ENCODE data around the gene CAPN1. TPM values are rescaled to one million over a fixed set of nuclear protein-coding genes. Genes with fewer than 3 reads are reported as not detected.
"Not testable (repeated sequence)": the region's sequence is repeated elsewhere in the genome, so short reads cannot be mapped to it uniquely, and the experiment has no call there.

The CAPN1 gene
- total RNA-seq, 4 donors from 2014 or later, result 100 to 196 (median 156) TPM

DNA sequence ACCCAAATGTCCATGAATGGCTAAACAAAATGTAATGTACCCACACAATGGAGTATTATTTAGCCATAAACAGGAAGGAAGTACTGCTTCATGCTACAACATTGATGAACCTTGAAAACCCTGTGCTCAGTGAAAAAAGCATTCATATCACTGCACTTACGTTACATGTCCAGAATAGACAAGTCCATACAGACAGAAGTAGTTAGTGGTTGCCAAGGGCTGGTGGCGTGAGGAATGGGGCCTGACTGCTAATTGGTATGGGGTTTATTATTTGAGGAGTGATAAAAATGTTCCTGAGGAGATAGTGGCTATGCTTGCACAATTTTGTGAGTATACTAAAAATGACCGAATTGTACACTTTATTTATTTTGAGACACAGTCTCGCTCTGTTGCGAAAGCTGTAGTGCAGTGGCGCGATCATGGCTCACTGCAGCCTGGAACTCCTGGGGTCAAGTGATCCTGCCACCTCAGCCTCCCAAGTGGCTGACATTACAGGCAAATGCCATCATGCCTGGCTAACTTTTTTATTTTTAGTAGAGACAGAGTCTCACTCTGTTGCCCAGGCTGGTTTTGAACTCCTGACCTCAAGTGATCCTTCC lies 39.7 kb upstream of the CAPN1 start:
- H3K27ac ChIP-seq, result no peak overlapping the region
- H3K9me3 ChIP-seq, result no peaks in the 10 kb centered on the region
- ATAC-seq, result no peak
- H3K4me3 ChIP-seq, result no peak overlapping the region
- H3K27me3 ChIP-seq, result peaks cover 10% of the 10 kb centered on the region
- 78 to 80% methylated on average over 6 to 7 of the region's 7 CpGs for WGBS, 2 donors (ENCODE audit: low coverage in 1 of 2)
- TF ChIP-seq, protein P1, sequence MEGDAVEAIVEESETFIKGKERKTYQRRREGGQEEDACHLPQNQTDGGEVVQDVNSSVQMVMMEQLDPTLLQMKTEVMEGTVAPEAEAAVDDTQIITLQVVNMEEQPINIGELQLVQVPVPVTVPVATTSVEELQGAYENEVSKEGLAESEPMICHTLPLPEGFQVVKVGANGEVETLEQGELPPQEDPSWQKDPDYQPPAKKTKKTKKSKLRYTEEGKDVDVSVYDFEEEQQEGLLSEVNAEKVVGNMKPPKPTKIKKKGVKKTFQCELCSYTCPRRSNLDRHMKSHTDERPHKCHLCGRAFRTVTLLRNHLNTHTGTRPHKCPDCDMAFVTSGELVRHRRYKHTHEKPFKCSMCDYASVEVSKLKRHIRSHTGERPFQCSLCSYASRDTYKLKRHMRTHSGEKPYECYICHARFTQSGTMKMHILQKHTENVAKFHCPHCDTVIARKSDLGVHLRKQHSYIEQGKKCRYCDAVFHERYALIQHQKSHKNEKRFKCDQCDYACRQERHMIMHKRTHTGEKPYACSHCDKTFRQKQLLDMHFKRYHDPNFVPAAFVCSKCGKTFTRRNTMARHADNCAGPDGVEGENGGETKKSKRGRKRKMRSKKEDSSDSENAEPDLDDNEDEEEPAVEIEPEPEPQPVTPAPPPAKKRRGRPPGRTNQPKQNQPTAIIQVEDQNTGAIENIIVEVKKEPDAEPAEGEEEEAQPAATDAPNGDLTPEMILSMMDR (IDR thresholded peaks at IDR 0.05), result no peak
- no peak for TF ChIP-seq POLR2A (IDR thresholded peaks at IDR 0.05)
- no peak for TF ChIP-seq EP300 (IDR thresholded peaks at IDR 0.05)
- H3K36me3 ChIP-seq, result no peaks in the 10 kb centered on the region
- H3K4me1 ChIP-seq, result no peaks in the 10 kb centered on the region

DNA sequence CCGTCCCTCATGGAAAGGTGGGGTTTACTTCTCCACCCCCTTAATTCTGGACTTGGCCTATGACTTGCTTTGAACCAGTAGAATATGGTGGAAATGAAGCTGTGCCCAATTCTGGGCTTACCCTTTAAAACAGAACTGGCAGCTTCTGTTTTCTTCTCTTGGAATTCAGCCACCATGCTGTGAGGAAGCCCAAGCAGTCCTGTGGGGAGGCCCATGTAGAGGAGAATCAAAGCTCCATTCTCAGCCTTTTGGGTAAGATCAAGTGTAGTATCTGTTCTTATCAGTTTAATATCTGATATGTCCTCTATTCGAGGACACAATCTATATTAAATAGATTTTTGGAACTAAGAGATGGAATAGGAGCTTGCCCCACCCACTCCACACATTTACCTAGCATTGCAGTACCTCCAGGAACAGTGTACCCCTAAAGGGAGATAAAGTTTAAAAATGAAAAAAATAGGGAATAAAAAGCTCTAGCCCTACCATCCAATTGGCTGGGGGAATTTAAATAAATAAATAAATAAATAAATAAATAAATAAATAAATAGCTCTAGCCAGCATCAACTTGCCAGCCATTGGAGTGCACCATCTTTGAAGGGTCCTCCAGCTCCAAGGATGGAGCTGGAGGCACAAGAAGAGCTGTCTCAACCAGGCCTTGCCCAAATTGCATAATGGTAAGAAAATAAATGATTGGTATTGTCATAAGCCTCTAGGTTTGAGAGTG lies 34.2 kb upstream of the CAPN1 start:
- Histone ChIP-seq H3K4me1 (peaks cover 0 to 7% (median 0%) of the 10 kb centered on the region in 3 donors), H3K36me3 (no peaks in the 10 kb centered on the region), H3K27ac (no peak overlapping the region), H3K27me3 (peaks cover 12% of the 10 kb centered on the region), H3K9me3 (no peaks in the 10 kb centered on the region), H3K4me3 (no peak overlapping the region)
- 60 to 64% methylated on average over 2 of the region's 2 CpGs for WGBS, 2 donors (ENCODE audit: low coverage in 1 of 2)
- ATAC-seq, result no peak
- TF ChIP-seq POLR2A (IDR thresholded peaks at IDR 0.05), result no peak

DNA sequence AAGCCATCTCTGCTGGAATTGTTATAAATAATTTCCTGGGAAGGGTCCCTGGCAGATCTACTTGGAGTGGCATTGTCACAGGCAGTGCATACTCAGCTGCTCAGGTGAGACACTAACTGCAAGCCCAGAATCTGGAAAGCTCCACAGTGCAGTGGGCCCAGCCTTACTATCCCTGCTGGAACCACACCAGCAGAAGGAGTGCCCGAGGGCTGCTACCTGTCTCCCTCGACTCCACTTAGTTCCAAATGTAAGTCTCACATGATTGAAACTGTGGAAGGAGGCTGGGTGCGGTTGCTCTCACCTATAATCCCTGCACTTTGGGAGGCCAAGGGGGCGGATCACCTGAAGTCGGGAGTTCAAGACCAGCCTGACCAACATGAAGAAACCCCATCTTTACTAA lies 33.1 kb upstream of the CAPN1 start:
- H3K36me3 ChIP-seq, result no peaks in the 10 kb centered on the region
- no peak for ATAC-seq
- peaks cover 0 to 7% (median 0%) of the 10 kb centered on the region in 3 donors for H3K4me1 ChIP-seq
- H3K27ac ChIP-seq, result no peak overlapping the region
- no peak overlapping the region for H3K4me3 ChIP-seq
- 69% methylated on average over 4 of the region's 5 CpGs; no CpG with 5 or more reads in 1 of the 2 donors for WGBS, 2 donors (ENCODE audit: low coverage in 1 of 2)
- H3K9me3 ChIP-seq, result no peaks in the 10 kb centered on the region
- TF ChIP-seq EP300 (IDR thresholded peaks at IDR 0.05), result no peak
- TF ChIP-seq, protein P1 (IDR thresholded peaks at IDR 0.05), result no peak
- no peak for TF ChIP-seq POLR2AphosphoS5 (IDR thresholded peaks at IDR 0.05)
- TF ChIP-seq POLR2A (IDR thresholded peaks at IDR 0.05), result no peak
- H3K27me3 ChIP-seq, result peaks cover 12% of the 10 kb centered on the region

DNA sequence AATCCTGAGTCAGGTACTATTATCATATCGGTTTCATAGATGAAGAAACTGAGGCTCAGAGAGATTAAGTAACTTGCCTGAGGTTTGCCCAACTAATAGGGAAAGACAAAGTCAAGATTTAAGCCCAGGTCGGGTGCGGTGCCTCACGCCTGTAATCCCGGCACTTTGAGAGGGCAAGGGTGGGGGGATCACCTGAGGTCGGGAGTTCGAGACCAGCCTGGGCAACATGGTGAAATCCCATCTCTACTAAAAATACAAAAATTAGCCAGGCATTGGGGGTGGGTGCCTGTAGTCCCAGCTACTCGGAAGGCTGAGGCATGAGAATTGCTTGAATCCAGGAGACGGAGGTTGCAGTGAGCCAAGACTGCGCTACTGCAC lies 31.6 kb upstream of the CAPN1 start:
- Histone ChIP-seq H3K27ac (peak overlapping the region in 2 of 4 donors; percentile 49 to 63), H3K27me3 (peaks cover 12% of the 10 kb centered on the region)
- H3K36me3 ChIP-seq, ATAC-seq, H3K4me3 ChIP-seq, H3K9me3 ChIP-seq, H3K4me1 ChIP-seq: not testable (repeated sequence)
- 65% methylated on average over 10 of the region's 10 CpGs; no CpG with 5 or more reads in 1 of the 2 donors for WGBS, 2 donors (ENCODE audit: low coverage in 1 of 2)

DNA sequence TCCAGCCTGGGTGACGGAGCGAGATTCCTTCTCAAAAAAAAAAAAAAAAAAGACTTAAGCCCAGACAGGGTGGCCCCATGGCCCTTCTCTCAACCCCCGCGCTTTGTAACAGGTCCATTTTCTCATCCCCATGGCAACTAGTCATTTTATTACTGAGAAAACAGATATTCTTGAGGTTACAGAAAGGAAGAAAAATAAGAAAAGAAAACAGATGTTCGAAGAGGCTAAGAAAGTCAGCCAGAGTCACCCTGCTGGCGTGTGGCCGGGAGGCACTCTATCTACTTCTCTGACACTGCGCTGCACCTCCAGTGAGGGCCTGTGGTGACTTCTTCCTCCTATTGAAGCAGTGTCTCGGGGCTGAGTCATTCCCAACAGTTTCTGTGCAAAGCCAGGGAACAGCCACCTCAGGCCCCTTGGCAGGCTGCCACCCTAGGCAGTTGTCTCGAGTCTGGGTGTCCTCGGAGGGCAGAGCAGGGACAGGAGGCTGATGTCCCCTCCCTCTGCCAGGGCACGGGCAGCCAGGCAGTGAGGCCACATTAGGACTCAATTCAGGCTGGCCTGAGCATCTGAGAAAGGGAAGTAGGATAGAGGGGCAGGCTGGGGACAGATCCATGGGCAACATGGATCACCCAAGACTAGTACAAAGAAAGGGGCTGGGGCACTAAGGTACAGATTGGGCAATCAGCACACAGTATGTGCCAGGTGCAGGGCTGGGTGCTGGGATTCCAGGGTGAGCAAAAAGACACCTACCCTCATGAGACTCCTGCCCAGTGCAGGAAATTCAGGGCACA lies 31.0 kb upstream of the CAPN1 start:
- H3K4me1 ChIP-seq, result peaks cover 0 to 7% (median 0%) of the 10 kb centered on the region in 3 donors
- ATAC-seq, result peak; percentile 84
- peaks cover 12% of the 10 kb centered on the region for H3K27me3 ChIP-seq
- 35 to 41% methylated on average over 6 to 9 of the region's 12 CpGs for WGBS, 2 donors (ENCODE audit: low coverage in 1 of 2)
- no peak overlapping the region for H3K4me3 ChIP-seq
- no peaks in the 10 kb centered on the region for H3K36me3 ChIP-seq
- H3K27ac ChIP-seq, result peak overlapping the region in 3 of 4 donors; percentile 31 to 63 (median 49)
- TF ChIP-seq, protein P1 (IDR thresholded peaks at IDR 0.05), result no peak
- no peak for TF ChIP-seq EP300 (IDR thresholded peaks at IDR 0.05)
- TF ChIP-seq POLR2AphosphoS5 (IDR thresholded peaks at IDR 0.05), result no peak
- TF ChIP-seq POLR2A (IDR thresholded peaks at IDR 0.05), result no peak
- no peaks in the 10 kb centered on the region for H3K9me3 ChIP-seq
